UCSD-AML1 (cell line): ENCODE data around the gene RMC1.

Experiments
- DNase-seq: peaks from one replicate; lab custom pipeline; 2025; ENCODE audit not compliant: unreplicated experiment; lab: John Stamatoyannopoulos, UW

Gene RMC1

DNA sequence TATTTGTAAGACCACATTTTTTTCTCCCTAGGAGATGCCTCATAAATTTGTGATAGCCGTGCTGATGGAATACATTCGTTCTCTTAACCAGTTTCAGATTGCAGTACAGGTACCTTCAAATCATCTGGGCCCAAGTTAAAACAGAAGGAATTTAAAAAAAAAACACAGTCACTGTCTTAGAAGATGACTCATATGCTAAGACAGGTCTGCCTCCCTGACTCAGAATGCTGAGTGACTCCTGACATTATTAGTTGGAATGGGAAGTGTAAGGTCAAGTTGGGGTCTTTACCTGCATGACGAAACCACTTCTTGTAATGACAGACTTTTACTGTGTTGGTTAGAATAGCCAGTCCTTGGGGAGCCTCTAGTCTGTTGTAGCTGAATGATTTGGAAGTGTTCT is 26.3 kb downstream of the RMC1 start:
- no peak for DNase-seq

DNA sequence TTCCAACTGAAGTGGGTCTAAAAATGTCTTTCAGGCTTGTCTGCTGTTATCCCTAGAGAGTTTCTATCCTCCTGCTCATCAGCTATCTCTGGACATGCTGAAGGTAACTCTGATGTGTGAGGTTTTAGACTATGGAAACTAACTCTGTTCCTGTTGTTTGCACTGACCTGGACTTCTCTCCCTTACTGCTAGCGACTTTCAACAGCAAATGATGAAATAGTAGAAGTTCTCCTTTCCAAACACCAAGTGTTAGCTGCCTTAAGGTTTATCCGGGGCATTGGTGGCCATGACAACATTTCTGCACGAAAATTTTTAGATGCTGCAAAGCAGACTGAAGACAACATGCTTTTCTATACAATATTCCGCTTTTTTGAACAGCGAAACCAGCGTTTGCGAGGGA is 26.9 kb downstream of the RMC1 start:
- DNase-seq, result no peak

- DNase-seq, result no peak
Observed at GRCh38 chr18:23531912-23532311, 28.6 kb downstream of the RMC1 start.

DNA sequence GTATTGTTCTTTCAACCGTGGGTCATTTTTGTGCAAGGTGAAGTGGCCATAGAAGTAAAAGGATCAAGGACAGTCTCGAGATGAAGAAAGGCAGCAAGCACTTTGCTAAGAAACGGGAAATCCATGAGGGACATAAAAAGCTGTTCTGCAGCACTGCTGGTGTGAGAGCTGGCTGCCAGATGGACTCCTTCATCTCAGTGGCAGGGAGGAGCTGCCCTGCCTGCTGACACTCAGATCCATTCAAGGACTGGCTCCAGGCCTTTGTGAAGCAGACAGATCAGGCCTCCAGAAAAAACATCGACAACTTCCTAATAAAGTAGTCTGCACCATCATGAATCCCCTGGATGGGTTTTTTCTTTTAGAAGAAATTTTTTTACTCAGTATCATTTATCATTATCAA is 29.5 kb downstream of the RMC1 start:
- no peak for DNase-seq

DNA sequence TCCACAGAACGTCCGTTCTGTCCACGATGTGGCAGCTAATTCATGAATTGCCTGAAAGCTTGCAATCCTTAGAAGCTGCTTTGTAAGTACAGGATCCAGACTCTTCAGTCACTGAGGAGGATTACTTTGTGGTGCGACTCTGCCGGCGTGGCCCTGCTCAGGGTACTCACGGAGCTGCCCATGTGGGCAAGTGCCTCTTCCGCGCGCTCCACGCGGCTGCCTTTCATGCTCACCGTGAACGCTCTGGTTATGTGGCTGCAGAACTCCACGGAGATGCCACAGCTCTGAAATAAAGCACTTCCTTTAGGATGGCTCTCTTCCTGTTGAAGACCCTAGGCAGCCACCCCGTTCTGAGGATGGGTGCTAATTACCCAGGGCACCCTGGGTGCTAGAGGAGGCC is 31.0 kb downstream of the RMC1 start:
- no peak for DNase-seq

DNA sequence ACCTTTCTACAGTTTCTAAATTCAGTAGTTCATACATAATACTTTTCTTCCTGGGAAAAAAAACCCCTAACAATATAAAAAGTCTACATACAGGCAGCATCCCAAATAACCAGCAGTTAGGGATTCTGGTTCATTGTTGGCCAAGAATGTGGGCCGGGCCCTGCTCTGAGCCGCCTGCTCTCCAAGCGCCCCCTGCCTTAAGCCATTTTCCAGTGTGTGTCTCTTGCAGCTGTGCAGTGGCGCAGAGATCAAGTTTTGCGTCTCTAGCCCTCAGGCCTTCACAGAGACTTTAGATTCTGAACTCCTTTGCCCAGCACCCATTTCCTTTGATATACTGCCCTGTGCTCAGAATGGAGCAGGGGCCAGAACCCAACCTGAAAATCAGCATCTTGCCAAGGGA is 32.9 kb downstream of the RMC1 start:
- no peak for DNase-seq

GRCh38 chr18:23537274-23537673 is 34.0 kb downstream of the RMC1 start:
- DNase-seq, result no peak

- no peak for DNase-seq
Observed at GRCh38 chr18:23538001-23538400, 34.7 kb downstream of the RMC1 start.

GRCh38 chr18:23538870-23539269 is 35.6 kb downstream of the RMC1 start:
- no peak for DNase-seq

DNA sequence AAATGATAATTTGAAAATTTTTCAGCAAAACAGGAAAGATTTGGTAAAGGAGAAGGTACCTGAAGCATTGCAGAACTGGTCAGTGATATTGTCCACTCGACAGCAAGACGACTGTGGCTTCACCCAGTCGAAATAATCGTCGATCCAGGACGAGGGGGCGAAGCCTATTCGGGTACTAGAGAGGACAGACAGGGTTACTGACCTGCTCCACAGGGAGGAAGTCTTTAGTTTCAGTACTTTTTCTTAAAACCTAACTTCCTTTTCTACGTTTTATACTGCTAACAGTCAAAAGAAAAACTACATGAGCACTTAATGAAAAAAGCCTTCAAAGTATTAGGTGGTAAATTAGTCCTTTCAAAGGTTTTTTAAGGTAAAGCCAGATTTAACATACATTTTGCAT is 36.0 kb downstream of the RMC1 start:
- DNase-seq, result no peak

DNA sequence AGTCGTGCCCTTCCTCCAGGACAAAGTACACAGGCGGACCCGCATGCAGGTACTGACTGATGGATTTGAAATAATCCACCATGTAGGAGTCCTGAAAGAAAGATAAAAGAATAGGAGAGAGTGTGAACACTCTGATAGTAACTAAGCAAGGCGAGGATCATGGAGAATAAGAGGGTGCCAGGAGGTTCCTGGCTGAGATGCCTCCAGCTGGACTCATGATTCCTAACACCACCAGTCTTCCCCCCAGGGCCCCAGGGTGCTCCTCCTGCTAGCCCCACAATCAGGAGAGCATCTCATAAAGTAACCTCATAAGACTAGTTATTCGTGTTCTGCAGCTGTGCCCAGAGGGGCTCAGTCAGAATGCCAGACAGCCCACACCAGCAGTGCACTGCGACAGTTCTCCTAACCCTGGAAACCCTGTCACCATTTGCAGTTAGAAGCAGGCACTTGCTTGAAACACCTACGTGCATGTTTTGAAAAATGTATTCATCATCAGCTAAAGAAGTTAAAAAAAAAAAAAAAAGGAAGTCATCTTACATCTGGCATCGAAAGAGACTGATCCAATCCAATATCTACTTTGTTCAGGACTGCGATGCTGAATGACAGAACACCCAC is 36.7 kb downstream of the RMC1 start:
- no peak for DNase-seq

DNA sequence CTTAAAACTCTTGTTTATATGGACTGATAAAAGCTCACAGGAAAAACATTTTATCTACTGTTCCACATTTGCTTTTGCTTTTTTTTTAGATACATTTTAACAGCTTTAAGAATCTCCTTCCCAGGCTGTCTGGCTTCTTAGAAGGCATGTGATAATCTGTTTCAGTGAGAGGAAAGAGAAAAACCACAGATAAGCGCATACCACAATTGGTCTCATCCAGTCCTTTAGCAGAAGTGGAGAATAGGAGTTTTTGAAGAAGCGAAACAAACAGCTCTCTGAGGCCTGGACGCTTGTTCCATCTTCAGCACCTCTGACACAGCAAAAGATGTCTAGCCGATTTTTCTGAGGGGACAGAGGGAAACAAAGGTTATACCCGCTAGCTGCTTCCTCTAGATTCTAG is 37.6 kb downstream of the RMC1 start:
- DNase-seq, result no peak

DNA sequence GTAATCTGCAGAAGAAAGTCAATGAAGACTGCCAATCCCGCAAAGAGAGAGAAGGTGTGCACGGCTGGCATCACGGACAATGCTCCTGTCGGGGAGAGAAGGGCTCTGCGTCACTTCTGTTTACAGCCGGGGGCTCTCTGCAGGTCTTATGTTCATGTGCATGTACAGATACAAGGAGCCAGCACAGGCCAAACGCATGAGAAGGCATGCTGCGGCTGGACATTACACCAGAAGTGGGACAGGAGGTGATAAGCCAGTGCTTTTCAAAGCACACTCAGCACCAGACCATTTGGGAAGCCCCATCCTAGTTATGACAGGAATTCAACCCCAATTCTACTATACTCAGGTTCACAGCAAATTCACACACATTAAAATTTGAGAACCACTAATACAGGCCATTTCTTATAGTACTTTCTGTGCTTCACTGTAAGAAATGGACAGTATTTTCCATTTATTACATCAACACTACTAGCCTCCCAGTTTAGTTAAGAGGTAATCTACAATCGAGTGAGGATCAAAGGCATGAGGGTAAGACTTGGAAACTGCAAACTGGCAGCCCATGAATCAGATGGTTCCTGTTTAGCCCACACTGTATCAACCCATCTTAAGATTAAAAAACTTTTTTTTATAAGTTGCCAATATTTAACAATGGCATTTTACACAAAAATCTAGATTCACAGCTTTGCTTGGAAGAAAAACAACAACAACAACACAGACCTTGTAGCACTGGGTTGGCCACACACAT is 38.2 kb downstream of the RMC1 start:
- no peak for DNase-seq

GRCh38 chr18:23542461-23542860 is 39.1 kb downstream of the RMC1 start:
- DNase-seq, result no peak

DNA sequence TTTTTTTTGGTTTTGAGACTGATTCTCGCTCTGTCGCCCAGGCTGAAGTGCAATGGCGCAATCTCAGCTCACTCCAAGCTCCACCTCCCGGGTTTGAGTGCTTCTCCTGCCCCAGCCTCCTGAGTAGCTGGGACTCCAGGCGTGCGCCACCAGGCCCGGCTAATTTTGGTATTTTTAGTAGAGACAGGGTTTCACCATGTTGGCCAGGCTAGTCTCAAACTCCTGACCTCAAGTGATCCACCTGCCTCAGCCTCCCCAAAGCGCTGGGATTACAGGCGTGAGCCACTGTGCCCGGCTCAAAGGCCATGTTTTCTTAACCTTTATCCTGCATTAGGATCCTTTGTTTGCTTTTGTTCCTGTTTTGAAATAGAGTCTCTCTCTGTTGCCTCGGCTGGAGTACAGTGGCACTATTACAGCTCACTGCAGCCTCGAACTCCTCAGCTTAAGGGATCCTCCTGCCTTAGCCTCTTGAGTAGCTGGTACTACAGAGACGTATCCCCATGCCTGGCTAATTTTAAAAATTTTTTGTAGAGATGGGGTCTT is 42.0 kb downstream of the RMC1 start:
- DNase-seq, result no peak

DNA sequence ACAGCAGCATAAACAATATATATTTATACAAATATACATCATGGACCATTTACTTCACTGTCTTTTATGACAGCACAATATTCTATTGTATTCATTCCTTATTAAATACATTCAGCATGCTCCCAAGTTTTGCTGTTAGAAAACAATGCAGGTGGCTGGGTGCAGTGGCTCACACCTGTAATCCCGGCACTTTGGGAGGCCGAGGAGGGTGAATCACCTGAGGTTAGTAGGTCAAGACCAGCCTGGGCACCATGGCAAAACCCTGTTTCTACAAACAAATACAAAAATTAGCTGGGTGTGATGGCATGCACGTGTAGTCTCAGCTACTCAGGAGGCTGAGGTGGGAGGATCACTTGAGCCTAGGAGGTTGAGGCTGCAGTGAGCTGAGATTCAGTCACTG is 44.0 kb downstream of the RMC1 start:
- DNase-seq, result no peak

GRCh38 chr18:23547846-23548245 is 44.5 kb downstream of the RMC1 start:
- no peak for DNase-seq

DNA sequence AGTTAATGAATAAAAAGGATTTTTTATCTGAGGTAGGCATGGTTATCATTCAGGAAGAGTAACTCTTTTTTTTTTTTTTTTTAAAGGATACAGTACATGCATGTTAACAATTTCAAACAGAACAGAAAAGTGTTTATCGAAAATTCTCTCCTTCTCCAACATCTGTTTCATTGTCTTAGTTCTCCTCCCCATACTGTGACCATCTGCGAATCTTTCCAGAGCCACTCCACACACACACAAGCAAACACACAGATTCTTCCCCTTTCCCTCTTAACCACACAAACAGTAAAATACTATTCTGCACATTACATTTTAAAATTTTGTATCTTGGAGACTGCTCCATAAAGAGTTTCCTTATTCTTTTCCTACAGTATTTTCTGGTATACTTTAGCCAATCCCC is 45.0 kb downstream of the RMC1 start:
- no peak for DNase-seq

- no peak for DNase-seq
Observed at GRCh38 chr18:23548719-23549118, 45.4 kb downstream of the RMC1 start.

GRCh38 chr18:23550898-23551297 is 47.6 kb downstream of the RMC1 start:
- no peak for DNase-seq

DNA sequence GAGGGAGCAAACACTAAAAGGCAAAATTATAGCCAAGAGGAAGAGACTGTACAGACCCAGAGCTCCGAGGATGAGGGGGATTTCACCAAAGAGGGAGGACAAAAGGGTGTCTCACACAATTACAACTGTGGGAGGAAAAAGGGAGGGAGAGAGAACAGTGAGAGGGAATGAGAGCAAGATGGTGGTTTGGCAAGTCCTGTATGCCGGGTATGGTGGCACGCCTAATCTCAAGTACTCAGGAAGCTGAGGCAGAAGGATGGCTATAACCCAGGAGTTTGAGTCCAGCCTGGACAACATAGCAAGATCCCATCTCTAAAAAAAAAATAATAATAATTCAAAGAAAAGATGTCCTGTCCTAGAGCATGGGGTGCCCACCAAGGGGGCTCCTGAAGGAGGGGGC is 48.7 kb downstream of the RMC1 start:
- DNase-seq, result no peak

- DNase-seq, result no peak
Observed at GRCh38 chr18:23552505-23552904, 49.2 kb downstream of the RMC1 start.

DNA sequence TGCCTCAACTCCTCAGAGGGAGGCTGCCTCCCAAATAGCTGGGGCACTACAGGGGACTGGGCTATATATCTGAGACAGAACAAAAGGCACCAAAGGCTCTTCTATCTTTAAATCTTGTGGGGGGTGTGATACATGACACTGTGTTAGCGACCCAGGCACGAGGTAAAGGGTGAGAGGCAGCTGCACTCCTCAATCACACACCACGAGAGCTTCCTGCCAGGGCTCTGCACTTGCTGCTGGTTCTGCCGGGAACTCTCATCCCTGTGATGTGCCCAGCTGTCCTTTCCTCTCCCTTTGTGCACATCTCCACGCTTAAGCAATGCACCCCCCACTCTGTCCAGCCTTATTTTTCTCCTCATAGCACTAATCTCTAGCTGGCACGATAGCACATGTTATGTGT is 50.6 kb downstream of the RMC1 start:
- DNase-seq, result no peak
